Mucosa of descending colon (tissue), 3 donors: ENCODE measurements around the gene PFKM. TPM values are rescaled to one million over a fixed set of nuclear protein-coding genes. Genes with fewer than 3 reads are reported as not detected.
"Not testable (repeated sequence)": the region's sequence is repeated elsewhere in the genome, so short reads cannot be mapped to it uniquely, and the experiment has no call there.

ENCODE experiments used
- ATAC-seq: fragments of 200-7000 bp; cut with Tn5 transposase; one replicate; pipeline ENCODE4 v1.9.1; 2020; ENCODE audit warnings: mild to moderate bottlenecking, moderate library complexity
- DNase-seq, 3 donors: peaks; one replicate each; pipeline ENCODE4 v3.0.0-alpha.2; 2020
- H3K36me3 ChIP-seq: fragments of 200-600 bp; one replicate; pipeline ENCODE4 v1.8.0; 2021; ENCODE audit warnings: low read depth, mild to moderate bottlenecking
- H3K4me1 ChIP-seq: fragments of 200-600 bp; one replicate; pipeline ENCODE4 v1.8.0; 2021; ENCODE audit warnings: low read depth, mild to moderate bottlenecking
- H3K4me3 ChIP-seq: fragments of 200-600 bp; one replicate; pipeline ENCODE4 v1.8.0; 2021; ENCODE audit warnings: mild to moderate bottlenecking
- H3K9me3 ChIP-seq: fragments of 200-600 bp; one replicate; pipeline ENCODE4 v1.8.0; 2021; ENCODE audit warnings: mild to moderate bottlenecking
- CTCF ChIP-seq: fragments of 200-600 bp; IDR thresholded peaks from one replicate; pipeline ENCODE4 v1.8.0; 2022; ENCODE audit warnings: antibody characterized with exemption, mild to moderate bottlenecking
- intact Hi-C, 2 donors: fragments of 100-400 bp; cut with DNase I in 1 of 2; cut with micrococcal nuclease in 1 of 2; formaldehyde crosslinking; loops; one replicate each; pipeline versions ENCODE4 v1.11.0 to v1.11.1; 2022; cut with DNase I, micrococcal nuclease
- total RNA-seq, 3 donors: library from RNA; stranded (reverse); fragmentation: NEBNext Ultra II Directional in 2 of 3; extraction: Animal tissue kit (Norgen Biotek cat#: 25700) in 2 of 3; gene quantifications; one replicate each; pipeline versions ENCODE4 v1.2.1 to v1.2.4, GENCODE V29; 2021 to 2023
- donor health status: DM: no; HTN: no; CAD: no; lungs with moderate emphysema.
- donor health status: DM: no; HTN: no; CAD: no.
- donor health status: DM: no; HTN: yes; CAD: no.

Gene PFKM
- total RNA-seq, 3 donors from 2014 or later = 37.3 to 98.8 (median 40.9) TPM

DNA sequence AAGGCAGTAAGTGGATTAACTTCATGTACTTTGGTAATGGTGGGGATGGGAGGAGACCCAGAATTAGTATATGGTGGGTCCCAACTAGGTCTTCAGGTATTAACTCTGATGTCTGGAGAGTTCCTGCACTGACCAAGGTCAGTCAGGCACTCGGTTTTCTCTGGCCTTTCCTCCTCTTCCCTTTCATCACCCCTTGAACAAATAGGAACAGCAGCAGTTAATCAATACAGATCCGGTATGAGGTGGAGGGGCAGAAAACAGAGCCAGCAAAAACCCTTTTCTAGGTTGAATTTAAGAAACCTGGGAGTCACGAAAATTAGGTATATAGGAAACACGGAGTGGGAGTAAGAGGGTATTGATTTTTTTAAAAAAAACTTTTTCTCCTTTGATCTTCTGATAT, 4.0 kb downstream of the PFKM start:
- no peak for TF ChIP-seq CTCF
- ATAC-seq (no peak), DNase-seq (no peak)
- intact Hi-C loops = no loop called here
- peaks cover 16% of the 10 kb centered on the region for H3K4me1 ChIP-seq
- no peaks in the 10 kb centered on the region for H3K9me3 ChIP-seq
- no peak overlapping the region for H3K4me3 ChIP-seq
- no peaks in the 10 kb centered on the region for H3K36me3 ChIP-seq

DNA sequence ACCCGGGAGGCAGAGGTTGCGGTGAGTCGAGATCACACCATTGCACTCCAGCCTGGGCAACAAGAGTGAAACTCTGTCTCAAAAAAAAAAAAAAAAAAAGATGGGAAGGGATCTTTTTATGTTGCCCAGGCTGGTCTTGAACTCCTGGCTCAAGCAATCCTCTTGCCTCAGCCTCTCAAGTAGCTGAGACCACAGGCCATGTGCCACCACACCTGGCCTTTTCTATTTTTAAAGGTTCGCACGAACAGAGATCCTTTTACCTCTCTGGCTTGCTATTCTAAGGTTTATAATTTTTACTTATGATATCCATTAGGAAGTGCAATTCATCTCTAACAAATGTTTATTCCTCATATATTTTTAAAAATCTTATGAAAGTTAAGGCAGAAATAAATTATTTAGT, 6.4 kb downstream of the PFKM start:
- intact Hi-C loops, H3K4me1 ChIP-seq, ATAC-seq, H3K36me3 ChIP-seq, DNase-seq, H3K4me3 ChIP-seq, H3K9me3 ChIP-seq: not testable (repeated sequence)

GRCh38 chr12:48125985-48126384, 6.8 kb downstream of the PFKM start:
- no peaks in the 10 kb centered on the region for H3K9me3 ChIP-seq
- DNase-seq (no peak), ATAC-seq (no peak)
- H3K36me3 ChIP-seq = no peaks in the 10 kb centered on the region
- no peak overlapping the region for H3K4me3 ChIP-seq
- TF ChIP-seq CTCF = no peak
- intact Hi-C loops = no loop called here
- H3K4me1 ChIP-seq = peaks cover 5% of the 10 kb centered on the region

DNA sequence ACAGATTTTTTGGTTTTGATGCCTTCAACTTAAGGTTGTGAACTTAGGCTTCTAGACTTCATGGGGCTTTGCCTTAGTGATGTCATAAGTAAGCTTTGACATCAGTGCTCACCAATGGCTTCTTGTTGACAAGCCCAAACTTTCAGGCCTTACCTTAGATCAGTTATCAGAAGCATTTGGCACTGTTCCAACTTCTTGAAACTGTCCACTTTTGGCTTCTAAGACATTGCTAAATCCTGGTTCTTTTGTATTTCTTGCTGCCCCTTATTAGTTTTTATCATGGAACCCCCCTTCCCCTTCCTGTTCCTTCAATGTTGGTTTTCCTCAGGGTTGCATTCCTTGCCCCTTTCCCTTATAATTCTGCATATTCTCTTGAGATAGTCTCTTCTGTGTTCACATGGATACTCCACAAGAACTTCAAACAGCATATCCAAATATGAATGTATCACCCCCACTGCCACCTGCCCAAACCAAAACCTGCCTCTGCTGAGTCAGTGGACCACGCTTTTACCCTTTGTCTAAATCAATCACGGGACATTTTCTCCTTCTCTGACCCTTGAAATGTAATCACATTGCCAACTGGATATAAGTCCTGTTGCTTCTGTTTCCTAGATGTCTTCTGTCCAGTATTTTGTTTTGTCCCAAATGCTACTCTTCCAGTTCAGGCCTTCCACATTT, 7.9 kb downstream of the PFKM start:
- DNase-seq (no peak), ATAC-seq (no peak)
- peaks cover 3% of the 10 kb centered on the region for H3K4me1 ChIP-seq
- H3K36me3 ChIP-seq = no peaks in the 10 kb centered on the region
- H3K4me3 ChIP-seq = no peak overlapping the region
- intact Hi-C loops = no loop called here
- H3K9me3 ChIP-seq = no peaks in the 10 kb centered on the region
- TF ChIP-seq CTCF = no peak

DNA sequence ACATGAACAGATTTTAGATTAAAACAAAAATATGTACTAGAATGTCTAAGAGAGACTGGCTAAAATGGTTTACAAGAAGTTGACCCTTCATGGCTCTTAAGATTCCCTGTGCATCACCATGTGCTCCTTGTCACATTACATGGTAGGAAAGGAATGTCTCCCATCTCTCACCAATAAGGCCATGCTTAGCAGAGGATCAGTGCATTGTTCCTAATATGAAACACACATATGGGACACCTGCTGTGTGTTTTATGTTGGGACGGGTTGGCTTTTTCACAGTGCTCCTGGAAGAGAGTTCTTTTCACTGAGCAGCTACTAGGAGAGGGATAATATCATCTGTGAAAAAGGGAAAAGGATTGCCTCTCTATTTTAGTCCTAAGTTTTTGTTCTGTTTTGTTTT, 9.6 kb downstream of the PFKM start:
- ATAC-seq (no peak), DNase-seq (no peak)
- Histone ChIP-seq H3K9me3 (no peaks in the 10 kb centered on the region), H3K36me3 (no peaks in the 10 kb centered on the region), H3K4me3 (no peak overlapping the region), H3K4me1 (no peaks in the 10 kb centered on the region)
- no peak for TF ChIP-seq CTCF
- intact Hi-C loops = no loop called here

- no peak for TF ChIP-seq CTCF
- no peak overlapping the region for H3K4me3 ChIP-seq
- ATAC-seq (no peak), DNase-seq (no peak)
- intact Hi-C loops = no loop called here
- H3K36me3 ChIP-seq = no peaks in the 10 kb centered on the region
- no peaks in the 10 kb centered on the region for H3K4me1 ChIP-seq
- no peaks in the 10 kb centered on the region for H3K9me3 ChIP-seq
These were observed 10.2 kb downstream of the PFKM start for GRCh38 chr12:48129376-48129775.
